C4-2B (cell line): ENCODE results near the gene XPO4.

ENCODE experiments used
- H3K27ac ChIP-seq: fragments of 450-650 bp; 2 replicates; pipeline ENCODE4 v1.5.1; 2017
- CTCF ChIP-seq: fragments of 450-650 bp; conservative IDR thresholded peaks from 2 replicates; pipeline ENCODE4 v1.5.1; 2017; ENCODE audit warnings: mild to moderate bottlenecking
- ZFX ChIP-seq: fragments of 450-650 bp; IDR thresholded peaks from 2 replicates; pipeline ENCODE4 v1.6.1; 2017

XPO4 gene

GRCh38 chr13:20833900-20834679 lies 68.5 kb downstream of the XPO4 start:
- TF ChIP-seq CTCF = no peak
- H3K27ac ChIP-seq = peak overlapping the region; percentile 14; the same call in 1 of the 2 replicates

DNA sequence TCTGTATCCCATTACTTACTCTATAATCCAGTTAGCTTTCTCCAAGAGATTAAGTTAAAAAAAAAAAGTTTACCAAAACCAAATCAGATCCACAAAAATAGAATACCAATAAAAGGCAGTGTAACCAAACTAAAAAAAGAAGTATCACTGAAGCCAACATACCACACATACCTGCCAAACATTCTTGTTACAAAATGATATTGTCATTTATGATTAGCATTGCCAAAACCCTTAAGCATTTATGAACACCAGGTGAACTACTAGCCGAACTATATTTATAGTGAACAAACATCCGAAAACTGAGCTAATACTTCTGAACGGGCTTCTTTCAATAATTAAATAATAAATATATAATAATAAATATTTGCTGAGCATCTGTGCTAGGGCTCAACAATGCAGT lies 69.7 kb downstream of the XPO4 start:
- TF ChIP-seq CTCF = no peak
- TF ChIP-seq ZFX = no peak
- H3K27ac ChIP-seq = no peak overlapping the region

DNA sequence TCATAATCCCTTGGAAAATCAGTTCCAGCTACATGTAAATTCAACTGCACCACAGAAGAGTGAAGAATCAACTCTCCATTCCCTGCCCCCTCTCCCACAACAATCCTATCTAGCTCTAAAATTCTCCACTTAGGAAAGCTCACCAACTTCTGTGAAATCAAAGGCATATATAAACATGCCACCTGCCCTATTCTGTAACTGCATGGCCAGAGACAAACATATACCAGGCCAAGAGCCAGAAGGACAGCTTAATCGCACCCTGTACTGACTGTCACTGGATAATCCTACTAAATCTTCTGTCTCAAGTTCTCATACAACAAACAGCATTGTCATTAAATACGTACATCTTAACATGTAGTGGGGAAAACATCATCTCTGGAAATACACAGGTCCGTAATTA lies 70.6 kb downstream of the XPO4 start:
- no peak for TF ChIP-seq ZFX
- TF ChIP-seq CTCF = no peak
- no peak overlapping the region; the same call in 1 of the 2 replicates for H3K27ac ChIP-seq

DNA sequence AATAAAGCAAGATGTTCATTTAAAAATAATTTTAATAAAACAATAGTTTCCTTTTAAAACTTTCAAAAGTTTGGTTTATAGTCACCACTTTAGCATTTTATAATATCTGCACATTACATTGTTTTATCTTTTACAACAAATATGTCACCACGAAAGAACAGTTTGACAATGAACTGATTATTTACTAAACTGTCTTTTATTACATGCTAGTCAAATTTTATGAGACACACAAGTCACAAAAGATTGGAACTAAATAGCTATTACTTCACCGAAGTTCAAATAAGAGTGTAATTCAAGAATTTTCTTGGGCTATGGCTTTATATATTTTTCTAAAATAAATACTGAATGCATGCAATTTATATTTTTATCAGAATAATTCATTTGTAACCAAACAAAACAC lies 71.3 kb downstream of the XPO4 start:
- H3K27ac ChIP-seq = no peak overlapping the region
- TF ChIP-seq ZFX = no peak
- TF ChIP-seq CTCF = no peak

DNA sequence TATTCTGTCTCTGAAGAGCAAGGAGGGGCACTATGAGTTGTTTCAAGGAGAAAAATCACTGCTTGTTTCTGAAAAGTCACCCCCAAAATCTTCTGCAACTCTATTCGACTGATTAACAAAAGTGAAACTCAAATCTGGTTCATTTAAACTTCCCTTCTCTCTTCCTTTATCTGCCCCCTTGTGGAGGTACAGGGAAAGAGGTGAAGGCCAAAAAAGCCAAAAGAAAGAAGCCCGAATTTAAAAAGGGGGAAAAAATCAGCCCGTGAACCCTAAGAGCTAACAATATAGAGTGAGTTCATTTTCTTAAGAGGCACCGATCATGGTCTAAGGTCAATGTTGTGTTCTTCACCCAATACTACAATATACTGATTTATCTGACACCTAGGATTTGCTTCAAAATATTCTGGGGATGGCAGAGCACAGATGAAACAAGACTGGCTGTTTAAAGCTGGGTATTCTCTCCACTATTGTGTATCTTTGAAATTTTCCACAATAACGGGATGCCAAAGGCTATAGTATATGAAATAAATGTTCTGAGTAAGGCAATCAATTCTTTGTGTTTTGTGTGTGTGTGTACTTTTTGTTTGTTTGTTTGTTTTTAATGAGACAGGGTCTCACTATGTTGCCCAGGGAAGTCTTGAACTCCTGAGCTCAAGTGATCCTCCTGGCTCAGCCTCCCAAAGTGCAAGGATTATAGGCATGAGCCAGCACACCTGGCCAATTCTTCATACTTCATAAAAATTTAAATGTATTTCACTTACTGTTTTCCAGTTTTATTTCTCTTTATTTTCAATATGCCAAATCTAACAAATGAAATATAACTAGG lies 73.8 kb downstream of the XPO4 start:
- TF ChIP-seq ZFX = no peak
- peak; percentile 95 for TF ChIP-seq CTCF

GRCh38 chr13:20826843-20827560 lies 75.5 kb downstream of the XPO4 start:
- H3K27ac ChIP-seq = no peak overlapping the region
- TF ChIP-seq CTCF (no peak), ZFX (no peak)

More for the DNA sequence above, 73.8 kb downstream of the XPO4 start:
- no peak overlapping the region for H3K27ac ChIP-seq

GRCh38 chr13:20826301-20826700 lies 76.2 kb downstream of the XPO4 start:
- H3K27ac ChIP-seq = no peak overlapping the region
- TF ChIP-seq ZFX = no peak
- TF ChIP-seq CTCF = no peak
